Measurements from ENCODE around the gene FRMD4B.

Gene FRMD4B

DNA sequence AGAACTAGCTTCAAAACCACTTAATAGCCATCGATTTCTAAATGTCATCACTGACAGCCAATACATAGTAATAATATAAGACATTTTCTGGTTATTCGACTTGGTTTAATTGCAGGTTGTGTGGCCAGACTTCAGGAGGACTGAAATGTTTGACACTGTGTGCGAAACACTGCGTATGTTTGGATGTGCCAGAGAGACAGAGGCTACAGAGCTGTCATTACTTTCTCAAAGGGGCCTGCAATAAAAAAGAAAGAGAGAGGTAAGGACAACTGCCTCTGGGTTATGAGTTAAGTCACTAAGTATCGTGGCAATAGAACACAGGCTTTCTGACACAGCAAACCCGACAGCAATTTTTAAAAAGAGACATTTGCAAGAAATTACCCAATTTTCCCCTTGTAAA lies 264.4 kb downstream of the FRMD4B start:
- no peak for DNase-seq (ENCODE audit: low spot score)

DNA sequence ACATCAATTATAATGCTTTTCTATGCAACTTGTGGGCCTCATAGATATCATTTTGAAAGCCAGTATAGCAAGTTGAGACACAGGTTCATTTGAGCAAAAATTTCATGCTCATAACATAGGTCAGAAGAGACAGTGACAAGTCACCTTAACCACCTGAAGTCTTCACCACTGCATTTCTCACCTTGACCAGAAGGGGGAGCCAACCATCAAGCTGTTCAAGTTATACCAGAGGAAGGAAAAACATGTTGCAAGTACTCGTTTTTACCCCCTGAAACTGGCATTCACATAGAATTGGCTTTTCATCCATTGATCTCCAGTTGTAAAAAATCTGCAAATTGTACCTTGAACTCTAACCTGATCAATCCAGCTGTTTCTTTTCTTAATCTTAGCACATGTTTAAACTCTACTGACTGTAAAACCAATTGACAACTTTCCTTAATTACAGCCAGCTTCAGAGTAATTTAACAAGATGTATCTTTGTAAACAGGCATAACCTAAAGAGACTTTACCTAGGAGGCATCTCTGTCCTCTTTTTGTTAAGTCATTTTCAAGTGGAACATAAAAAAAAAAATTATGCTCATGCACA lies 264.9 kb downstream of the FRMD4B start:
- DNase-seq (ENCODE audit: low spot score), result peak; percentile 58
